NCI-H128 (cell line): ENCODE results near the gene ST3GAL6.

Source experiments
- DNase-seq: peaks from one replicate; lab custom pipeline; 2025; ENCODE audit not compliant: unreplicated experiment; lab: John Stamatoyannopoulos, UW

The ST3GAL6 gene, protein sequence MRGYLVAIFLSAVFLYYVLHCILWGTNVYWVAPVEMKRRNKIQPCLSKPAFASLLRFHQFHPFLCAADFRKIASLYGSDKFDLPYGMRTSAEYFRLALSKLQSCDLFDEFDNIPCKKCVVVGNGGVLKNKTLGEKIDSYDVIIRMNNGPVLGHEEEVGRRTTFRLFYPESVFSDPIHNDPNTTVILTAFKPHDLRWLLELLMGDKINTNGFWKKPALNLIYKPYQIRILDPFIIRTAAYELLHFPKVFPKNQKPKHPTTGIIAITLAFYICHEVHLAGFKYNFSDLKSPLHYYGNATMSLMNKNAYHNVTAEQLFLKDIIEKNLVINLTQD

DNA sequence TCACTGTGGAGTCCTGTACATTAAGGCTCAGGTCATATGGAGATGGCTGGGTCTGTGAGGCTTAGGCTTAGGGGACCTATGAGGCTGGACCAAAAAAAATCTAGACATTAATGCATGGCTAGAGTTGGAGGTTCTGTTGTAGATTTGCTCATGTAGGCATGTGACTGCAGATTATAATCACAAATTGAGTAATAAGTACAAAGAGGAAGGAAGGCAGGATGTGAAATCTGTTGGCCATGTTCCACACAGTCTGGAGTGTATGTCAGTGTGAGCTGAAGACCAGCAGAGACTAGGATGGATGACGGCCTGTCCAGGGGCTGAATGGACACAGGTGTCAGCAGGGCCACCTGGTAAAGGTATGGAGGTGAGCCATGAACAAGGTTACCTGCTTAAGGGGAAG lies at the start of gene ST3GAL6:
Gene ST3GAL6 (plus strand): TSS at position 265 of the 400 bp plus-strand sequence. CDS start 5,101 bp downstream, outside the sequence.
- DNase-seq: no peak

DNA sequence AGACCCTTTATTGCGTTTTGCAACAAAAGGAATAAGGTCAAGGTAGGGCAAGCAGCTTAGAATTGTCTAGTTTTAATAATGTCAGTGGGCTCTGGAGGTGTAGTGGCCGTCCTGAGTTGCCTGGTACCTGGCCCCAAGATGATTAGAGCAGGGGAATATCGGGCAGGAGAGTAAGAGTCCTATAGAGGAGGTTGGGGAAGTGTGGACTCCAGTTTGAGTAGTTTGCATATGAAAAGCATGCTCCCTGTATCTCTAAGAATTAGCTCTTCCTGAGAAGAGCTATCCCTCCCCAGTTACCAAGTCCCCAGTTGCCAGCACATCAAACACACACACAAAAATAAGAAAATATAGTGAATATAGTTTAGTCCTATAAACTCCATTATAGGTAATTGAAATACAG lies 49.2 kb upstream of the ST3GAL6 start:
- DNase-seq: no peak

DNA sequence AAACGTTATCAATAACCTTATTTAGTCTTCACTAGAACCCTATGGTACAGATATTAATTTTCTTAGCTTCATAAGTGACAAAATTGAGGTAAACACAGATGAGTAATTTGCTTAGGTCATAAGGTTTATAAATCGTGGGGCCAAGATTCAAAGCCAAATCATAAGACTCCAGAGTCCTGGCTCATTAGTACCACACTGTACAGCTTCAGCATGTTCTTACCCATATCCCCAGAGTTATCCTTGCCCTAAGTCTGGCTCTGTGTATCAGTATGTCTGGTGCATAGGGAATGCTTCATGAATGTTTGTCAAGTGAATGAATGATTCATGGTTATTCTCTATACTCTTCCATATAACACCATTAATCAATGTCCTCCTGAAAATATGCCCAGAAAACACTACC lies 45.6 kb upstream of the ST3GAL6 start:
- no peak for DNase-seq

DNA sequence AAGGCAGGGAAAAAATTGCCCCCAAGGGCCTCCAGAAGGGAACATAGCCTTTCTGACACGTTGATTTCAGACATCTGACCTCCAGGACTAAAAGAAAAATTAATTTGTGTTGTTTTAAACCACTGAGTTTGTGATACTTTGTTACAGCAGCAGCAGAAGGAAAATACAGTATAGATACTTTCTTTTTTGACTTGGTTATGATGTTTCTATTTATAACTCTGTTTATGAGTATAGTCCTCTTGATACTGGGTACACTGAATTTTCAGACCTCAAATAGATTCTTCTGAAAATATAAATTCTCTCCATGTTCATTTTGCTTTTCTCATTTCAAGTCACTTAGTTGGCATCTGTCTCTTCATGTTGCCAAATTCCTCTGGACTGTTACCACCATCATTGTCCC lies 44.4 kb upstream of the ST3GAL6 start:
- DNase-seq: no peak

DNA sequence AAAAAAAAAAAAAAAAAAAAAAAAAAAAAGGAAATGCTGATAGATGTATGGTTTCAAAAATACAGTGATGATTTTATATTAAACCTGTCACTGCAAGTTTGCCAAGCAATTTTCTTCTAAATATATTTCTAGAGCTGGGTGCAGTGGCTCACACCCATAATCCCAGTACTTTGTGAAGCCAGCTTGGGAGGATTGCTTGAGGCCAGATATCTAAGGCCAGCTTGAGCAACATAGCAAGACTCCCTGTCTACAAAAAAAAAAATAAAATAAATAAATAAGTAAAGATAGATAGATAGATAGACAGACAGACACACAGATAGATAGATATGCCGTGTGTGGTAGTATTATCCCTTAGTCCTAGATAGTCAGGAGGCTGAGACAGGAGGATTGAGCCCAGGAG lies 41.4 kb upstream of the ST3GAL6 start:
- DNase-seq: no peak

DNA sequence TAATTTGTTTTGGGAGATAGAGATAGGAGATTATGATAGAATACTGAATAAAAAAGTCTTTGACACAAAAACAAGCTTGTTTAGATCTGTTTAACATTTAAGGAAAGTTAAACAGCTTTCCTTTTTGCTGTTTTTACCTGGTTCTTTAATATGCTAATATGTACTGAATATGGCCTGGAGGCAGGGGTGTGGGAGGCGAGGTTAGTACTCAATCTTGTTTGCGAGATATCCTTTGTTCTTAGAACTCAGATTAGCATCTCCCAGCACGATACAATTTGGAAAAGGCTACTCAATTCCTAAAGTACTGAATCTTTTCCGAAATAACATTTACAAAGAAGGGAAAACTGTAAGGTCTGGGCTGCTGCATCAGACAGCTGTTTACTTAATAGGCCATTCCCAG lies 40.8 kb upstream of the ST3GAL6 start:
- no peak for DNase-seq

DNA sequence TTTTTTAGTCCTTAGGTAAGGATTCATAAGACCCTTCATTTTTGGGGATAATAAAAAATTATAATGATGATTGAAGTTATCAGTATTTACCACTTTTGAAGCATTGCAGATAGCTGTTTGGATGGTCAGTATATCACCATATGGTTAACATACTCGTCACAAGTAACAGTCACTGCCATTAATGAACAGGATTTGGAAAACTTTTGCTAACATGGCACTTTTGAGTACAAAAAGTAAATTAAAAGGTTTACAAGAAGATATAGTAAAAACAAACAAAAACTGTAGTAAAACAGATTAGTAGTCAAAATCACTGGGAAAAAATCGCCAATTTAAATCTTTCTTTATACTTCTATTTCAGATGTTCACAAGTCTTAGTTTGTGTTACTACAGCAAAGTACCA lies 37.8 kb upstream of the ST3GAL6 start:
- DNase-seq: no peak

DNA sequence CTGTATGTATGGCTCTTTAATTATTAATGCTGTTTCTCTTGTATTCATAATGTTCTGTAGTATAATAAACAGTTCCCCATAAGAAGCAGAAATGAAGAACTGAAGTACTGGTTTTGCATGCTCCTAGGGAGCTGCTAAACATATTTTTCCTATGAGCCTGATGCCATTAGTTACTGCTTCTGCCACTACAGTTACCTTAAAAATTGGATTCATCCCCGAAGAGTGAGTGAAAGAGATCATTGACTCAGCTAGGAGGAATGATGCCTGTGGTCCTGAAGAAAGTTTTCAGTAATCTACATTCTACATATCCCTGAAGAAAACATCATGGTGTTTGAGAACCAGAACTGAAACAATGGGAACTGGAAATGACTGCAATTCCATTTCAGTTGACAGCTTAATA lies 37.1 kb upstream of the ST3GAL6 start:
- no peak for DNase-seq

DNA sequence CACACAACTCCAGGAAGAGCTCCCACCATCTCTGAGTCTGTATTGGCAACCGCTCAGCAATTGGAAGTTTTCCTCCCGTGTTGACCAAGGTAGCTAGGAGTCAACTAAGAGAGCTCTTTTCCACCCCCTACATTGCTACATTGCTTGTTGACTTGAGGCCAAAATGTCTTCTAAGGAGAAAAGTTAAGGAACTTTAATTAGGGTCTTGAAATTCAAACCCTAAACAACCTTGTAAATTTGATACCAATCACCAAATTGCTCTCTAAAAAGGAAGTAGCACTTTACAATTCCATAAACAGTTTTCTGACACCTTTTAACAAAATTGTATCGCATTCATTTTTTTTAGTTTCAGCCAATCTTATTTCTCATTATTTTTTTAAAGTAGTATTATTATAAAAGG lies 35.5 kb upstream of the ST3GAL6 start:
- no peak for DNase-seq

DNA sequence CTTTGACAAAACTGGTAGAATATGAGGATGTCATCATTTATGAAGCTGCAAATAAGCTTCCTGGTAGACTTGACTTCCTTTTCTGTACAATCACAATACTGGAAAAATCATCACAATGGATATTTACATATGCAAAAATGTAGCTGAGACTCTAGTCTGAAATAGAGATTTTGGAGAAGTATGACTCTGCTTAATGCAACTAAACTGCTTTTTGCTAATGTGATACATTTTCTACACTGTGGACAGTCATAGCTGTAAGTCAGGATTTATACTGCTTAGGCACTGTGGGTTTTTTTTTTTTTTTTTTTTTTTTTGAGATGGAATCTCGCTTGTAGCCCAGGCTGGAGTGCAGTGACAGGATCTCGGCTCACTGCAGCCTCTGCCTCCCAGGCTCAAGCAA lies 34.5 kb upstream of the ST3GAL6 start:
- no peak for DNase-seq

DNA sequence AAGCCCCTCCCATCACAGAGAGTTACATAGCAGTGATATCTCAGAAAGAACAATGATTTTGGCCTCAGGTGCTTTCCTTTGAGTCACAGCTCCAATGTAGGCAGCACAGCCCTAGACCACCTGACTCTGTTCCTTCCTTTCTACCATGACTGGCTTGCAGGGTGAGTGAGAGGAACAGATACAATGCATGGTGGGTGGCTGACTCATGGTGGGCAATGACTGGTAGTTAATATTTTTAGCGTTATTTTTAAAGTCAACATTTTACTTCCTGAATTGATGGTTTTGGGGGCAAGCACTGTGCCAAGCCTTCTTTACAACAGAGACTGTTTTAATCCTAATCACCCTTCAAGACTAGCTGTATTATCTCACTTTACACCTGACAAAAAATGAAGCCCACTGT lies 32.8 kb upstream of the ST3GAL6 start:
- no peak for DNase-seq

DNA sequence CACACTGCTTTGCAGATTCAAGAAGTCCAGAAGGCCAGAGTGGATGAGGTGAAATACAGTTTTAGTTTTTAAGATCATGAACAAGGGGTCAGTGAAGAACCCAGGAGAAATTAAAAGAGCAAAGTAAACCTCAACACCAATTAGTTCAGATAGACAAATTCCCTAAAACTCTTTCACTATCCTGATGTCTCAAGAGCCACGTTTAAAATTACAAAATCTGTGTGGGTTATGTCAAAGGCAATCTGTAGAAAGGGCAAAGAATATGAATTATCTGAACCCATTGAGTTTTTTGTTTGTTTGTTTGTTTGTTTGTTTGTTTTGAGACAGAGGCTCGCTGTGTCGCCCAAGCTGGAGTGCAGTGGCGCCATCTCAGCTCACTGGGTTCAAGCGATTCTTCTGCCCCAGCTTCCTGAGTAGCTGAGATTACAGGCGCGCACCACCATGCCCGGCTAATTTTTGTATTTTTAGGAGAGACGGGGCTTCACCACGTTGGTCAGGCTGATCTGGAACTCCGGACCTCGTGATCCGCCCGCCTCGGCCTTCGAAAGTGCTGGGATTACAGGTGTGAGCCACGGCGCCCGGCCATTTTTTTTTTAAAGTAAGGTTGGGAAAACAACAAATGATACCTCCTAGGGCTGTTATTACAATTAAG lies 32.1 kb upstream of the ST3GAL6 start:
- no peak for DNase-seq

DNA sequence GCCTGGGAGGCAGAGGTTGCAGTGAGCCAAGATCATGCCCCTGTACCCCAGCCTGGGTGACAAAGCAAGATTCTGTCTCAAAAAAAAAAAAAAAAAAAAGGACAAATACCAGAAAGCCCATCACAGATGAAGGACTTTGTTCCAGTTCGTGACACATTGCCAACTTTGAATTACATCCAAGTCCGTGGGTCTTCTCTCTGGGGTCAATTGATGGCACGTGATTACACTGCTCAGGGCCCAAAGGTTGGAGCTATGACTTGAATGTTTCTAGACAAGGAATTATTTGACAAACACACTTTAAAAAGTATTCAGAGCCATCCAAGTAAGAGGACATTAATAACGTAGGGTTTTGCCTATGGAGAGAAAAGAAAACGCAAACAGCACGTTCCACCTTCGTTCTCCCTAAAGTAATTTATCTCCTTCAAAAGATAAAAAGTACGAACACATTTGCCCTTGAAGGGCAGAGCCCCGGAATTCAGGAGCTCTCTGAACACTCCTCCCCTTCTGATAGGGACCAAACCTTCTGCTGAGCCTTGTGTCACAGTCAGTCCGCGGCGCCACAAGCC lies 31.3 kb upstream of the ST3GAL6 start:
- no peak for DNase-seq

DNA sequence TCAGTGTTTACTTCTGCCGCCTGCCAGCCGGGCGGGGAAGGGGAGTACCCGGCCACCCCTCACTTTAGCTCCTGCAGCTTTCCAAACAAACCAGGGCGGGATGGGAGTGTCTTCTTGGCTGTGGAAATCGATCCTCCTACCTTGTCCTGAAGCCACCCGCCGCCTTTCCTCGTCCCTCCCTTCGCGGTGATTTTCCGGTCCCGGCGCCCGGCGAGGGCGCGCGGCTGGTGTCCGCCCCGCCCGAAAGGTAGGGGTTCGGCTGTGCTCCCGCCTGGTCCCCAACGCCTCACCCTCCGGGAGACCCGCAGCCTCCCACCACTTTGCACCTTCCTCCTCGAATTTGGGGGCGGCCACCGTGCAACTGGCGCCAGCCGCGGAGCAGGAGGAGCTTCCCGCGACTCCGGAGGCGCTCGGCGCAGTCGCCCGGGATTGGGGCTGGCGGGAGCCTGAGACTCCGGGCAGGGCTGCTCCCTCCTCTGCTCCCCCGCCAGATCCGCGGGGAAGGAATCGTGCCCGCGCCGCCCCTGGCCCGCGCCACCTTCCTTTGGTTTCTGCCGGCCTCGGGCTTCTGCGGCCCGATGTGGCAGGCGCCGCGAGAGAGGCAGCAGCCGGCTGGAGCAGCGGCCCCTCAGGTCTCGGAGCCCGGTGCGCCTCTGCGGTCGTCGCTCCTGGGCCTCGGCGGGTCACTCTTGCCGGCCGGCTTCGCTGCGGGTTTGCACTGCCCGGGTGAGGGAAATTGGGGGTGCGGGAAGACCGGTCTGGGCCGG lies 30.7 kb upstream of the ST3GAL6 start:
- DNase-seq: no peak

DNA sequence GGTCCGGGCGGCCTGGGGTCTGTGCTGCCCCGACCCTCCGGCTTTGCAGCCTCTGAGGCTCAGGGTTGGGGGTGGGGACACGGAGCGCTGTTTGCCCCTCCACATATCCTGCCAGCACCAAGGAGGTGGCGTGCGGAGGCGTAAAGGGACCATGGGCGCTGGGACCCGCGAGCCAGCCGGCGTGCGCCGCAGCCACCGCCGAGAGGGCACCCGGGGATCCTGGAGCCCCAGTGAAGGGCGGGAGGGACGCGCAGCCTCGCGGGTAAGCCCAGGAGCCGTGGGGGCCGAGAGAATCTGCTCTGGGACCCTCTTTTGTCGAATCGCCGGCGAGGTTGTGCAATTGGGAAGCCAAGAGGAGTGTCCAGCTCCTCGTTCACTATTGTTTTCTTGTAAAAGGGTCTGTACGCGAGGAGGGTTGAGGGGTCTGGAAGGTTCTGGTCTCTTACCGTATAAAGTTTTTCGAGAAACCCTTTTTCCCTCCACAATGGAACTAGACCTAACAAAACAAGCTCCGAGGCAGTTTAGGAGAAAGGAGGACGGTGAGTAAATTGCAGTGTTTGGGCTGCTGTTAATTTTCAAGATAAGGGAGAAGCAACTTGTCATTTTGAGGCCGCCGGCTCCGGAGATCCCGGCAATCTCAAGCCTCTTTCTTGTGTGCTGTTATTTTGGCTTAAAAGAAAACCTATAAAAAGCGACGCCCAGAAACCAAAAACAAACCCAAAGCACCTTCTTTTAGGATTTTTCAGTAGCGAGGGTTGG lies 29.9 kb upstream of the ST3GAL6 start:
- no peak for DNase-seq

DNA sequence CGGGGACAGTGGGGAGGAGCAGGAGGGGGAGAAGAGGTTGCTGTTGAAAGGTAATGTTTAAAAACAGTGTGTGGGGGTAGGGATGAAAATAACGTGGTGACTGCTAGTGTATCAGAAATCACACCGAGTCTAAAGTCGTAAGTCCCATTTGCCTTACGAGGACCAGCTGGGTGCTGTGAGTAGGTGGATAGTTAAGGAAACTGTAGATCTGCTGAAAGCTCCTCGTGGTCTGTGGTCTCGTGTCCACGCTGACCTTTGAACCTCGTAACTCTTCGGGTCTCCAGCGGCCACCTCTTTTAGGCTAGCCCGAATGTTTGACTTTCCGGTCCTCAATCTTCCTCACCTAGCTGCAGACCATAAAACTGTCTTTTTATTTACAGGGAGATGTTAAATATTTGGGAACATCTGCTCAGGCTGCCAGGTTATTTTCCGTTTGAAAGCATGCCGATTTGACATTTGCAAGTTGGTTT lies 29.3 kb upstream of the ST3GAL6 start:
- no peak for DNase-seq

DNA sequence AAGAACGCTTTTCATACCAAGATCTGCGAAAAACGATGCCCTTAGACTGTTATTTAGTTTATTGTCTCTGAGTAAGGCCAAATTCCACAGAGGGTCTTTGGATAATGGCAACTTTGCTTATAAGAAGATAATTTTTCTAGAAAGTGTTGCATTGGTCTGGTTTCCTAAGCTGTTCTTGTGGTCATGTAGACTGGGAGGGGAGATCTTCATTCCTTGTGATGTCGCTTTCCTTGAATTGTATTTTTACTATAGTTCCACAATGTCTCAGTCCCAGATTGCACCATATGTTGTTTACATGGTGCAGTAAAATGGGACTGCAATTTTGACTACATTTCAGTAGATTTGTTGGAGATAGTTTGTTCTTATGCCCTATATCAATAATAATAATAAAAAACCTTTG lies 28.8 kb upstream of the ST3GAL6 start:
- no peak for DNase-seq

DNA sequence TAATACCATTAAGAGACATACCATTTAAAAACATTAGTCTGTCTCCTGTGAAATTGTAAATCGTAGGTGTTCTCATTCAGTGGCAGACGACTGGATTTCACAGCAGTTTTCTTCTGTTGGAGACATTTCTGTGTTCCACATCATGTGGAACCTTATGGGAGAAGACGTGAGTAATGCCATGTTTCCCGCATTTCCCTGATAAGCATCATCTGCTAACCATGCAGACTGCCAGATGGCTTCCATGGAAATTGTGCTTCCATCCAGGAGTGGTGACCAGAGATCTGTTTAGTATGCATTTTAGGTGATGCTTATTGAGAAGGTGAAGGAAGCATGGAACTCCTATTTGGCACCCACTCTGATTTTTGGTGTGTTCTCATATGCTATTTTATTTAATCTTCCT lies 28.4 kb upstream of the ST3GAL6 start:
- no peak for DNase-seq

DNA sequence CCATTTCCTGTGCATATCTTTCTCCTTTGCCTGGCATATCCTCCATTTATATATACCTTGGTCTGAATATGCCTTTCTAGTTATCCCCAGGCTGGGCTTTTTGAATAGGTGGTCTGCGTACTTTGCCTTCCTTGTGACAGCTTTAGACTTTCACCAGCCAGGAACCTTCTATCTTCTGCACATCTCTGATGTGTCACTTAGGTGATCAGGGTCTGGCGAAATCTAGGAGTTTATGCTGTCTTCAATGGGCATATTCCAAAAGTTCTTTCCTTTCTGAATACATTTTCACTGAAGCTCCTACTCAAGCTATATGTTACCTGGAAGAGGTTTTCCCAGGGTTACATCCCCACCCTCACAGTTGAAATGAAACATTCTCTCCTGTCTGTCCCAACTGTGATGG lies 27.8 kb upstream of the ST3GAL6 start:
- no peak for DNase-seq

DNA sequence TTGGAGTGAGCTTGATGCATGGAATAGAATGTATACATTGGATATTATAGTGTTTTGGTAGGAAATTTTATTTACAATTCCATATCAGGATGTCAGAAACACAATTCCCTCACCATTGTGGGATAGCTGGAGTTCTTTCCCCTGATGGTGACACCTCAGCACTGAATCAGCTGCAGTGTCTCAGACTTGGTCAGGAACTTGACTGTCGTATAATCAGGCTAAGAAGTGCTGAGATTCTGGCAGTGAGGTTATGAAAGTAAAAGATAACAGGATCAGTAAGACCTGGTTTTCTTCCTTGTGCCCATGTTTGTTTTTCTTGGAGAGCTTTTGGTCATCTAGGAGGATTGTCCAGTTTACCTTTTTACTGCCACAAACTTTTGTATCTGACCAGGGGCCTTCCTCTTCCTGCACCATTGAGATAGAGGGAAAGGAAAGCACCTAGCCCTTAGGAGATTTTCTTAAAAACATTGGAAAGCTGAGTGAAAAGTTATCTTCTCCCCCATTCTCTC lies 27.3 kb upstream of the ST3GAL6 start:
- DNase-seq: no peak

DNA sequence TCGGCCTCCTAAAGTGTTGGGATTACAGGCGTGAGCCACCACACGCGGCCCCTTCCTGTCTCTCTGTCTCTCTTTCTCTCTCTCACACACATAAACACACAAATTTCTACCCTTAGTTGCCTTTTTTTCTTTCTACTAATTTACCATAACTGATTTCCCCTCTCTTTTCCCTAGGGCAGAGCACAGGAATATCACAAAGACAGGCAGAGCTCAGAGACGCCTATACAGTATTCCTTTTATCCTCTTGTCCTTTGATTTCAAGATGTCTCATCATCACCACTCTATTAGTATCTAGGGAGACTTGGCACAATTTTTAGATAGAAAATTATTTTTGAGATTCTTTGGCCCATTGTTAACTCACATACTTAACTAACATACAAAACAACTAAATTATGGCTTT lies 25.8 kb upstream of the ST3GAL6 start:
- DNase-seq: no peak
